KOPT-K1 (cell line): ENCODE results near the gene LAMB1.
"Not testable (repeated sequence)": the region's sequence is repeated elsewhere in the genome, so short reads cannot be mapped to it uniquely, and the experiment has no call there.

Experiments
- H3K27ac ChIP-seq: fragments of 200-600 bp; sonication (generic); 2 replicates; pipeline ENCODE4 v1.5.1; 2016; ENCODE audit warnings: antibody characterized with exemption, mild to moderate bottlenecking, low read depth, low read length; ENCODE audit not compliant: poor library complexity, severe bottlenecking
- H3K36me3 ChIP-seq: fragments of 200-600 bp; sonication (generic); 2 replicates; pipeline ENCODE4 v1.5.1; 2017; ENCODE audit warnings: antibody characterized with exemption, mild to moderate bottlenecking, low read length, moderate library complexity; ENCODE audit not compliant: insufficient read depth
- H3K9me3 ChIP-seq: fragments of 200-600 bp; sonication (generic); 2 replicates; pipeline ENCODE4 v1.5.1; 2017; ENCODE audit warnings: antibody characterized with exemption, low read length, mild to moderate bottlenecking; ENCODE audit not compliant: insufficient read depth, poor library complexity, severe bottlenecking

LAMB1 gene

GRCh38 chr7:108002726-108003598 is at the start of gene LAMB1:
Gene LAMB1, minus strand, starts transcription at chr7:108003161. Its CDS starts 276 bp downstream, at chr7:108002885.
- Histone ChIP-seq H3K36me3 (no peaks in the 10 kb centered on the region), H3K9me3 (peaks cover 27% of the 10 kb centered on the region), H3K27ac (no peak within 1 kb of the TSS)

GRCh38 chr7:108051454-108051853 is 48.5 kb upstream of the LAMB1 start:
- Histone ChIP-seq H3K36me3 (no peaks in the 10 kb centered on the region), H3K27ac (no peak overlapping the region), H3K9me3 (no peaks in the 10 kb centered on the region)

DNA sequence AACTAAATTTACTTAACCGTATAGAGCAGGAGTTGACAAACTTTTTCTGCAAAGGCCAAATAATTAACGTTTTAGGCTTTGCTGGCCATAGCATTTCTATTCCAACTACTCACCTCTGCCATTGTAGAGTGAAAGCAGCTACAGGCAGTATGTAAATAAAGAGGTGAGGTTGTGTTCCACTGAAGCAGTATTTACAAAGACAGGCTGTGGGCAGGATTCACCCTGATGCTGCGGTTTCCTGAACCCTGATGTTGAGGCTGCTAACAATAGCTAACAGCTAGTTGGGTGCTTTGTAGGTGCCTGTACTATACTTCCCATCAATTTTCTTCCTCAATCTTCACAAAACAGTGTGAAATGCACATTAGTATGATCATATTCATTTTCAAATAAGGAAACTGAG is 47.0 kb upstream of the LAMB1 start:
- Histone ChIP-seq H3K27ac (no peak overlapping the region), H3K36me3 (no peaks in the 10 kb centered on the region), H3K9me3 (no peaks in the 10 kb centered on the region)

- Histone ChIP-seq H3K27ac (no peak overlapping the region), H3K36me3 (no peaks in the 10 kb centered on the region), H3K9me3 (no peaks in the 10 kb centered on the region)
Observed at GRCh38 chr7:108048422-108048821, 45.5 kb upstream of the LAMB1 start.

DNA sequence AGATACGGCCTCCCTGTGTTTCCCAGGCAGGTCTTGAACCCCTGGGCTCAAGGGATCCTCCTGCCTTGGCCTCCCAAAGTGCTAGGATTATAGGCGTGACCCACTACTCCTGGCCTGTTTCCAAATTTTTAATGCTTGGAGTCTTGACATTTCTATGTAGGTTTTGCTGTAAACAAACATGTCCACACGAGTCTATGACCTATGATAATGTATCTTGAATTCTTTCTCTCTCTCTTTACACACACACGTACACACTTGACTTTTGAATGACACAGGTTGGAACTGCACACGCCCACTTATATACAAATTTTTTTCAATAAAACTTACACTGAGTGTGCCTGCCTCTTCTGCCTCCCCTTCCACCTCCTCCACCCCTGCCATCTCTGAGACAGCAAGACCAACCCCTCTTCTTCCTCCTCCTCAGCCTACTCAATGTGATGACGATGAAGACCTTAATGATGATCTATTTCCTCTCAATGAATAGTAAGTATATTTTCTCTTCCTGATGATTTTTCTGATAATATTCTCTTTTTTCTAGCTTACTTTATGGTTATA is 44.1 kb upstream of the LAMB1 start:
- H3K9me3 ChIP-seq: no peaks in the 10 kb centered on the region
- no peaks in the 10 kb centered on the region for H3K36me3 ChIP-seq
- H3K27ac ChIP-seq: no peak overlapping the region

DNA sequence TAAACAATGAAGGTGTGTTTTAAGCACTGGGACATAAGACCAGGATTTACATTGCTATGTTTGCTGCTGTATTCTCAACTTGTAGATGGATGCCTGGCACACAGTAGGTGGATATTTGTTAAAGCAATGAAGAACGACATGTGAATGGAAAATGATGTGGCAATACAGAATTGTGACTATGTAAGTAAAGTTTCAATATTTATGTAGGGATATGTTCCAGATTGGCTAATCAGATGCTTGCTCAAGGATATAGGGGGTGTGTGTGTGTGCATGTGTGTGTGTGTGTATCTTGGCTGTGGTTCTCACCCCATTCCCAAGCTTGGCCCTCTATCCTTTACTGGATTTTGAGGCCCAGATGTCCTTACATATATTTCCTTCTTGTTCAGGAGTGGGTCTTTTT is 42.7 kb upstream of the LAMB1 start:
- H3K9me3 ChIP-seq: no peaks in the 10 kb centered on the region
- H3K27ac ChIP-seq: no peak overlapping the region
- H3K36me3 ChIP-seq: no peaks in the 10 kb centered on the region

- no peak overlapping the region for H3K27ac ChIP-seq
- H3K36me3 ChIP-seq: no peaks in the 10 kb centered on the region
- H3K9me3 ChIP-seq: no peaks in the 10 kb centered on the region
Observed at GRCh38 chr7:108045154-108045553, 42.2 kb upstream of the LAMB1 start.

DNA sequence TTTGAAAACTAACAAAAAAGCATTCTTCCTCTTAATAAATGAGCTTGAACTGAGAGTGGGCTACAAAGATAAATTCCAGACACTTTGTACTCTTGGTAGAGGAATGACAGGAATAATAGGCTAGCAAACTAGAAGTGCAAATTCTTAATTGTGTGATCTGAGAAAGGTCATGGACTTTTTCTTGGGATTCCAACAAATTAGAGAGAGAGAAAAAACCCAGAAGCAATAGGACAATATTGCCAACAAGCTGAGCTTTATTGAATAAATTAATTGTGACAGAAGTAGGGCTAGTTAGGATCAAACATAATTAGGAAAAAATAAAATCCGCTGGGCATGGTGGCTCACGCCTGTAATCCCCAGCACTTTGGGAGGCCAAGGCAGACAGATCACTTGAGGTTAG is 41.4 kb upstream of the LAMB1 start:
- no peak overlapping the region for H3K27ac ChIP-seq

GRCh38 chr7:108038986-108039385 is 36.0 kb upstream of the LAMB1 start:
- no peaks in the 10 kb centered on the region for H3K9me3 ChIP-seq
- H3K27ac ChIP-seq: no peak overlapping the region

More for the DNA sequence above, 41.4 kb upstream of the LAMB1 start:
- H3K36me3 ChIP-seq: no peaks in the 10 kb centered on the region
- no peaks in the 10 kb centered on the region for H3K9me3 ChIP-seq

GRCh38 chr7:108037741-108038140 is 34.8 kb upstream of the LAMB1 start:
- no peaks in the 10 kb centered on the region for H3K36me3 ChIP-seq
- no peak overlapping the region for H3K27ac ChIP-seq
- no peaks in the 10 kb centered on the region for H3K9me3 ChIP-seq

More at GRCh38 chr7:108038986-108039385, 36.0 kb upstream of the LAMB1 start:
- H3K36me3 ChIP-seq: no peaks in the 10 kb centered on the region

GRCh38 chr7:108037140-108037539 is 34.2 kb upstream of the LAMB1 start:
- Histone ChIP-seq H3K27ac (no peak overlapping the region), H3K9me3 (no peaks in the 10 kb centered on the region), H3K36me3 (no peaks in the 10 kb centered on the region)

GRCh38 chr7:108034586-108034985 is 31.6 kb upstream of the LAMB1 start:
- no peaks in the 10 kb centered on the region for H3K36me3 ChIP-seq
- no peak overlapping the region for H3K27ac ChIP-seq
- no peaks in the 10 kb centered on the region for H3K9me3 ChIP-seq

DNA sequence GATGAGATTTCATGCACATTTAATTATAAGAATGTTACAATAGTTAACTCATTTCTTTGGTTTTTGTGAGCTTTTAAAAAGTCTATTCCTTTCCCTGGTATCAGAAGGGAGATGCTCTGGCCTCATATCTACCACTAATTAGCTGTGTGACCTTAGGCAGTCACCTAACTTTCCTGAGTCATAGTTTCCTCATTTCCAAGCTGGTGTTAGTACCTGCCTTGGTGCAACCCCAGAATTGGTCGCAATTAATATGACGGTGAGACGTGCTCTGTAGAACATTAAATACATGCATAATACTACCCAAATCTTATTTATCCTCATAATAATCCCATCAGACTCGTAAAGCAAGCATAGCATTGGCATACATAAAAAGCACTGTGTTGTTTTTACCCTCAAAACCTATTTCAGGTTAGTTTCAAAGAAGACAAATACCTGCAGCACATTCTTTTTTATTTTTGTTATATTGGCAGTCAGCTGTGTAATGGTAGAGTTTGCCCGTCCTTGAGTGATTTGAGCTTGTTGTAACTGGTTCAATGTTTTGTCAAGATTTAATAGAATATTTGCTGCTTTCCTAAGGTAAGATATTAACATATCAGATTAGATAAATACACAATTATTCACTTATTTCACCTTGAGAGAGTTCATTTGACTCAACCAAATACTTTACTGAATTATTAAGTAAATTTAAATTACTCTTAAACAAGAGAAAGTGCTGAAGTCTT is 31.0 kb upstream of the LAMB1 start:
- no peaks in the 10 kb centered on the region for H3K36me3 ChIP-seq
- H3K27ac ChIP-seq: no peak overlapping the region
- H3K9me3 ChIP-seq: no peaks in the 10 kb centered on the region

DNA sequence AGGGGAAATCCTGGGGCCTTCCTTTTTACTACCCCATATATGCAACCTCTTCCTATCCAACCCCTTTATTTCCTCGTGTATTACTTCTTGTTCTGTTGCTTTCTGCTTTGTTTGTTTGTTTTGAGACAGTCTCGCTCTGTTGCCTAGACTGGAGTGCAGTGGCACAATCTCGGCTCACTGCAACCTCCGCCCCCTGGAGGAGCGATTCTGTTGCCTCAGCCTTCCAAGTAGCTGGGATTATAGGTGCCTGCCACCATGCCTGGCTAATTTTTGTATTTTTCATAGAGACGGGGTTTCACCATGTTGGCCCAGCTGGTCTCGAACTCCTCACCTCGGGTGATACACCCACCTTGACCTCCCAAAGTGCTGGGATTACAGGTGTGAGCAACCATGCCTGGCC is 30.3 kb upstream of the LAMB1 start:
- not testable (repeated sequence) for H3K36me3 ChIP-seq, H3K9me3 ChIP-seq, H3K27ac ChIP-seq

- Histone ChIP-seq H3K9me3 (no peaks in the 10 kb centered on the region), H3K36me3 (no peaks in the 10 kb centered on the region), H3K27ac (no peak overlapping the region)
Observed at GRCh38 chr7:108030516-108030915, 27.6 kb upstream of the LAMB1 start.
